Gastroesophageal sphincter (tissue), 3 donors: ENCODE results near the gene LNP1.

Source experiments
- EP300 ChIP-seq: sonication (generic); formaldehyde crosslinking; IDR thresholded peaks from one replicate; pipeline ENCODE4 v1.6.1; 2017; ENCODE audit warnings: antibody characterized with exemption, mild to moderate bottlenecking
- TF ChIP-seq, protein P1 (sequence below), 4 experiments: fragments of 200-600 bp in 2 of 4; fragments of 450-650 bp in 2 of 4; sonication (generic) in 1 of 4; IDR thresholded peaks; one replicate each; pipeline ENCODE4 v1.5.1; 2017 to 2019; ENCODE audit warnings: antibody characterized with exemption in 4 of 4, mild to moderate bottlenecking in 2 of 4, moderate library complexity in 2 of 4

- no peak for TF ChIP-seq EP300
- TF ChIP-seq, protein P1, sequence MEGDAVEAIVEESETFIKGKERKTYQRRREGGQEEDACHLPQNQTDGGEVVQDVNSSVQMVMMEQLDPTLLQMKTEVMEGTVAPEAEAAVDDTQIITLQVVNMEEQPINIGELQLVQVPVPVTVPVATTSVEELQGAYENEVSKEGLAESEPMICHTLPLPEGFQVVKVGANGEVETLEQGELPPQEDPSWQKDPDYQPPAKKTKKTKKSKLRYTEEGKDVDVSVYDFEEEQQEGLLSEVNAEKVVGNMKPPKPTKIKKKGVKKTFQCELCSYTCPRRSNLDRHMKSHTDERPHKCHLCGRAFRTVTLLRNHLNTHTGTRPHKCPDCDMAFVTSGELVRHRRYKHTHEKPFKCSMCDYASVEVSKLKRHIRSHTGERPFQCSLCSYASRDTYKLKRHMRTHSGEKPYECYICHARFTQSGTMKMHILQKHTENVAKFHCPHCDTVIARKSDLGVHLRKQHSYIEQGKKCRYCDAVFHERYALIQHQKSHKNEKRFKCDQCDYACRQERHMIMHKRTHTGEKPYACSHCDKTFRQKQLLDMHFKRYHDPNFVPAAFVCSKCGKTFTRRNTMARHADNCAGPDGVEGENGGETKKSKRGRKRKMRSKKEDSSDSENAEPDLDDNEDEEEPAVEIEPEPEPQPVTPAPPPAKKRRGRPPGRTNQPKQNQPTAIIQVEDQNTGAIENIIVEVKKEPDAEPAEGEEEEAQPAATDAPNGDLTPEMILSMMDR (IDR thresholded peaks at IDR 0.05), result no peak
These were observed 47.9 kb downstream of the LNP1 start for GRCh38 chr3:100449214-100449613.
